ENCODE data around the gene MBD3L2. TPM values are rescaled to one million over a fixed set of nuclear protein-coding genes. Genes with fewer than 3 reads are reported as not detected.
A peak's percentile ranks its signal among the peaks of the same experiment; 100 is the strongest.

Gene MBD3L2
- total RNA-seq, 1 donor from 2014 or later, result not detected

GRCh38 chr19:7098701-7099596 lies 49.8 kb downstream of the MBD3L2 start:
- Mint-ChIP-seq H3K27ac (ENCODE audit: unreplicated experiment) (peak overlapping the region; percentile 99), H3K36me3 (ENCODE audit: unreplicated experiment) (peaks cover 10% of the 10 kb centered on the region), H3K4me1 (ENCODE audit: unreplicated experiment) (peaks cover 10% of the 10 kb centered on the region), H3K9me3 (ENCODE audit: unreplicated experiment) (peaks cover 24% of the 10 kb centered on the region), H3K27me3 (ENCODE audit: unreplicated experiment) (no peaks in the 10 kb centered on the region), H3K4me3 (ENCODE audit: unreplicated experiment) (peak overlapping the region; percentile 87)
- TF ChIP-seq, protein P1, sequence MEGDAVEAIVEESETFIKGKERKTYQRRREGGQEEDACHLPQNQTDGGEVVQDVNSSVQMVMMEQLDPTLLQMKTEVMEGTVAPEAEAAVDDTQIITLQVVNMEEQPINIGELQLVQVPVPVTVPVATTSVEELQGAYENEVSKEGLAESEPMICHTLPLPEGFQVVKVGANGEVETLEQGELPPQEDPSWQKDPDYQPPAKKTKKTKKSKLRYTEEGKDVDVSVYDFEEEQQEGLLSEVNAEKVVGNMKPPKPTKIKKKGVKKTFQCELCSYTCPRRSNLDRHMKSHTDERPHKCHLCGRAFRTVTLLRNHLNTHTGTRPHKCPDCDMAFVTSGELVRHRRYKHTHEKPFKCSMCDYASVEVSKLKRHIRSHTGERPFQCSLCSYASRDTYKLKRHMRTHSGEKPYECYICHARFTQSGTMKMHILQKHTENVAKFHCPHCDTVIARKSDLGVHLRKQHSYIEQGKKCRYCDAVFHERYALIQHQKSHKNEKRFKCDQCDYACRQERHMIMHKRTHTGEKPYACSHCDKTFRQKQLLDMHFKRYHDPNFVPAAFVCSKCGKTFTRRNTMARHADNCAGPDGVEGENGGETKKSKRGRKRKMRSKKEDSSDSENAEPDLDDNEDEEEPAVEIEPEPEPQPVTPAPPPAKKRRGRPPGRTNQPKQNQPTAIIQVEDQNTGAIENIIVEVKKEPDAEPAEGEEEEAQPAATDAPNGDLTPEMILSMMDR (IDR thresholded peaks at IDR 0.05), result no peak
- DNase-seq (ENCODE audit: extremely low spot score, unreplicated experiment), result peak; percentile 97

DNA sequence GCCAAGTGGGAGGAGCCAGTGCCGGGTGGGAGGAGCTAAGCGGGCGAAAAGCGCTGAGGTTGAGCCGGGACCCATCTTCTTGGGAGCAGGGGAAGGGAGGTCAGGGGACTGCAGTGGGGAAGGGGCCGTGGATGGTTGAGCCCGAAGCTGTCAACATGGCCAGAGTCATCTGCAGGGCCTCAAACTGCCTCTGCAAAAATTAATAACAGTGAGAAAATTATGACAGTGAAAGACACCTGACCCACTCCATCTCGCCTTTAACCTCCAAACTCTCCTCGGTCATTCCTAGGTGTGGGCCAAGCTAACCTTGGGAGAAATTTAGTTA lies 50.4 kb downstream of the MBD3L2 start:
- Mint-ChIP-seq H3K27ac (ENCODE audit: unreplicated experiment) (peak overlapping the region; percentile 99), H3K36me3 (ENCODE audit: unreplicated experiment) (peaks cover 10% of the 10 kb centered on the region), H3K27me3 (ENCODE audit: unreplicated experiment) (no peaks in the 10 kb centered on the region), H3K9me3 (ENCODE audit: unreplicated experiment) (peaks cover 24% of the 10 kb centered on the region), H3K4me1 (ENCODE audit: unreplicated experiment) (peaks cover 10% of the 10 kb centered on the region), H3K4me3 (ENCODE audit: unreplicated experiment) (peak overlapping the region; percentile 87)
- no peak for DNase-seq (ENCODE audit: extremely low spot score, unreplicated experiment)
- TF ChIP-seq, protein P1 (IDR thresholded peaks at IDR 0.05), result no peak

Other genes with a start within 250 kb of the MBD3L2 start
- not detected in 2 replicates for gene ADGRE1, start 161.7 kb upstream of the MBD3L2 start, total RNA-seq
- gene MBD3L2B, start 27.9 kb upstream of the MBD3L2 start, total RNA-seq, result not detected in 2 replicates
- not detected in 2 replicates for gene MBD3L5, start 18.7 kb upstream of the MBD3L2 start, total RNA-seq
- gene MBD3L4, start 9.1 kb upstream of the MBD3L2 start, total RNA-seq, result not detected in 2 replicates
- gene MBD3L3, start 9.4 kb downstream of the MBD3L2 start, total RNA-seq, result not detected in 2 replicates
- gene ZNF557, start 20.4 kb downstream of the MBD3L2 start, total RNA-seq, result 13.5 and 13.6 TPM in 2 replicates
- 27.3 and 30.7 TPM in 2 replicates for gene INSR, start 245.1 kb downstream of the MBD3L2 start, total RNA-seq

Measured in osteocyte (in vitro differentiated cells).